HepG2 (cell line): Measurements from ENCODE around the gene INTS4. TPM values are rescaled to one million over a fixed set of nuclear protein-coding genes. Genes with fewer than 3 reads are reported as not detected.

Experiments
- ZNF34 ChIP-seq: sonication (generic); formaldehyde crosslinking; IDR thresholded peaks from 2 replicates; pipeline ENCODE4 v1.4.0; 2020; ENCODE audit warnings: mild to moderate bottlenecking, missing genetic modification reagents, borderline replicate concordance
- ZNF367 ChIP-seq: sonication (generic); formaldehyde crosslinking; IDR thresholded peaks from 2 replicates; pipeline ENCODE4 v1.4.0; 2020; ENCODE audit warnings: missing genetic modification reagents, borderline replicate concordance
- ZNF569 ChIP-seq: sonication (generic); formaldehyde crosslinking; IDR thresholded peaks from 2 replicates; pipeline ENCODE4 v1.5.0; 2020; ENCODE audit warnings: mild to moderate bottlenecking, missing genetic modification reagents, moderate library complexity, borderline replicate concordance
- polyA plus RNA-seq, 8 experiments: library from polyadenylated mRNA; depleted of rRNA in 3 of 8; stranded (reverse) in 7 of 8; unstranded in 1 of 8; fragments of >200 nt; fragmentation: Illumina TruSeq in 4 of 8; extraction: Trizol in 4 of 8; gene quantifications; 2 replicates each; pipeline versions ENCODE4 v1.2.1 to v1.2.3, GENCODE V29; 2011 to 2016; ENCODE audit warnings: low read depth in 4 of 8, missing spikeins in 1 of 8, mixed read lengths in 1 of 8; ENCODE audit not compliant: insufficient read depth in 1 of 8
- total RNA-seq, 5 experiments: library from RNA; depleted of rRNA; stranded (reverse); fragments of >200 nt; fragmentation: Illumina TruSeq; extraction: Trizol; gene quantifications; 2 replicates each; pipeline ENCODE4 v1.2.3, GENCODE V29; 2016; ENCODE audit warnings: low read depth in 1 of 5
- TF ChIP-seq, protein P1 (sequence below): sonication (generic); formaldehyde crosslinking; IDR thresholded peaks from 2 replicates; pipeline ENCODE4 v1.4.0; 2020; ENCODE audit warnings: mild to moderate bottlenecking, missing genetic modification reagents
- TF ChIP-seq, protein P2 (sequence below): fragments of 450-650 bp; IDR thresholded peaks from 2 replicates; pipeline ENCODE4 v1.6.1; 2017; ENCODE audit warnings: mild to moderate bottlenecking
- TF ChIP-seq, protein P3 (sequence below): sonication (generic); formaldehyde crosslinking; IDR thresholded peaks from 2 replicates; pipeline ENCODE4 v1.9.0; 2022; ENCODE audit warnings: missing genetic modification reagents, mild to moderate bottlenecking, borderline replicate concordance

Gene INTS4
- total and polyA plus RNA-seq, 2 of the 13 experiments (the other 11 are each of a cell fraction or from before 2014, with no cell fraction given) = 37.3 to 44.8 TPM

DNA sequence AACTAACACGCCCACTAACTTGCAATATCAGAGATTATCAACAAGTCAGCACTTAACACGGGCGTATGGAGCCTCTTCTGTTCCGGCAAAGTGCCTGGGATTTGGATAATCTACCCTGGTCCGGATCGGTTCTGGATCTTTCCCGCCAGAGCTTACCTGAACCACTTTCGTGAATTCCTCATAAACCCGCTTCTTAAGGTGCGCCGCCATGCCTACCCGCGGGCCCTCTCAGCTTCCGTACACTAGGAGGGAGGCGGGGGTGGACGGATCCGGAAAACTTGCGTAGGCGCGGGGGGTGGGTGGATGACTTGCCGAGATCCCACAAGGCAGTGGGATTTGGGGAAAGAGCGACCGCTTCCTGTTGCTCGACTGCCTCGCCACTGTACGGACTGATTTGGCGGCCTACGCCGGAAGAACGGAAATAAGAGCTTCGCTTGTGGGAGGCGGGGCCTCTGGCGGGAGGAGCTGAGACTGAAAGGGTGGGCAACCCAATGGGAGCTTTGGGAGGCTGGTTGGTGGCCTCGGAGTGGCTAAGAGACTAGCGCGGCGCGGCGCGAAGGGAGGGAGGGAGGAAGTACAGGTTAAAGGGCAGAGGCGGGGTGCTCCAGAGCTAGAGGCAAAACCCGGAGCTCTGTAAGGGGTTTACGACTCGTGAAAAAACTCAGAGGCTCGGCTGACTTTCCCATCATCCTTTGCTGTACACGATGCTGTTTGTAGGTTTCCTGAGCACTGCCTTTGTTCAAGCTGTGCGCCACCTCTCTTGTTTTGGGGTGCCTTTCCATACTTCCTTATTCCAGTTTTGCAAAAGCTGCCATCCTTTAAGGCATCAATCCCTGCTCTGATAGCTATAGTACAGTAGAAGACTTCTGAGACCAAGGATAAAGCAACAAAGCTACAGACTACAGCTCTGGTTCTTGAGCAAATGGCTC, at the start of gene INTS4 (continued):
- TF ChIP-seq, protein P1, sequence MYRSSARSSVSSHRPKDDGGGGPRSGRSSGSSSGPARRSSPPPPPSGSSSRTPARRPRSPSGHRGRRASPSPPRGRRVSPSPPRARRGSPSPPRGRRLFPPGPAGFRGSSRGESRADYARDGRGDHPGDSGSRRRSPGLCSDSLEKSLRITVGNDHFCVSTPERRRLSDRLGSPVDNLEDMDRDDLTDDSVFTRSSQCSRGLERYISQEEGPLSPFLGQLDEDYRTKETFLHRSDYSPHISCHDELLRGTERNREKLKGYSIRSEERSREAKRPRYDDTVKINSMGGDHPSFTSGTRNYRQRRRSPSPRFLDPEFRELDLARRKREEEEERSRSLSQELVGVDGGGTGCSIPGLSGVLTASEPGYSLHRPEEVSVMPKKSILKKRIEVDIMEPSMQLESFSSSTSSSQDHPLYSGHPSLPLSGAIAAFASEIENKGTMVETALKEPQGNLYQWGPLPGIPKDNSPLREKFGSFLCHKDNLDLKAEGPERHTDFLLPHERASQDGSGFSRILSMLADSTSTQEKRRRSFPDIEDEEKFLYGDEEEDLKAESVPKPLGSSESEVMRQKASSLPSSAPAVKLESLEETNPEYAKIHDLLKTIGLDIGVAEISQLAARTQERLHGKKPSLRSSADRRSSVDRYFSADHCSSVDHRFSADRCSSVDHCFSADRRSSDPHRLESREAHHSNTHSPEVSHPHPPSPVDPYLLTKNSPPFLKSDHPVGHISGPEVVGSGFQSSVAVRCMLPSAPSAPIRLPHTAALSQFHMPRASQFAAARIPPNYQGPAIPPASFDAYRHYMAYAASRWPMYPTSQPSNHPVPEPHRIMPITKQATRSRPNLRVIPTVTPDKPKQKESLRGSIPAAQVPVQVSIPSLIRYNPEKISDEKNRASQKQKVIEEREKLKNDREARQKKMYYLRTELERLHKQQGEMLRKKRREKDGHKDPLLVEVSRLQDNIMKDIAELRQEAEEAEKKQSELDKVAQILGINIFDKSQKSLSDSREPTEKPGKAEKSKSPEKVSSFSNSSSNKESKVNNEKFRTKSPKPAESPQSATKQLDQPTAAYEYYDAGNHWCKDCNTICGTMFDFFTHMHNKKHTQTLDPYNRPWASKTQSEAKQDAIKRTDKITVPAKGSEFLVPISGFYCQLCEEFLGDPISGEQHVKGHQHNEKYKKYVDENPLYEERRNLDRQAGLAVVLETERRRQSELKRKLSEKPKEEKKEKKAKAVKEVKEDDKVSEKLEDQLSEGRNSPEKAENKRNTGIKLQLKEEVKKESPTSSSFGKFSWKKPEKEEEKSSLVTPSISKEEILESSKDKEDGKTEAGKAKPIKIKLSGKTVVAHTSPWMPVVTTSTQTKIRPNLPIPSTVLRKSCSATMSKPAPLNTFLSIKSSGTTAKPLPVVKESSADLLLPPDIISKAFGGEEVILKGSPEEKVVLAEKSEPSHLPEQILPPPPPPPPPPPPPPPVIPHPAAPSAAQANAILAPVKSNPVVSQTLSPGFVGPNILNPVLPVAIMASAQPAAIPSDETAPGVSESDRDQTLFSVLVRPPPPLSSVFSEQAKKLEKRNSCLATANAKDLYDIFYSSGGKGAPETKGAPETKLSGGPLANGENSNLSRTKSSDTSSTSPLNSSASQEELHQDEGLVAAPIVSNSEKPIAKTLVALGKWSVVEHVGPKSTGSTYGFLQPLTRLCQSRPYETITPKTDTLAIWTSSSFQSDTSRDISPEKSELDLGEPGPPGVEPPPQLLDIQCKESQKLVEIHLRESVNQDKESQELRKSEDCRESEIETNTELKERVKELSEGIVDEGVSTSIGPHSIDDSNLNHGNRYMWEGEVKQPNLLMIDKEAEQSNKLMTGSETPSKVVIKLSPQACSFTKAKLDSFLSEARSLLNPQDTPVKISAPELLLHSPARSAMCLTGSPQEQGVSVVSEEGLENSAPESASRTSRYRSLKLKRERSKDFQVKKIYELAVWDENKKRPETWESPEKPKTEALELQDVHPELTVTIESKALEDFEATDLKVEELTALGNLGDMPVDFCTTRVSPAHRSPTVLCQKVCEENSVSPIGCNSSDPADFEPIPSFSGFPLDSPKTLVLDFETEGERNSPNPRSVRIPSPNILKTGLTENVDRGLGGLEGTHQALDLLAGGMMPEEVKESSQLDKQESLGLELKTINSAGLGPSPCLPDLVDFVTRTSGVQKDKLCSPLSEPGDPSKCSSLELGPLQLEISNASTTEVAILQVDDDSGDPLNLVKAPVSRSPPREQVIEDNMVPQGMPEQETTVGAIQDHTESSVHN (CRISPR knock-in tag) = no peak
- TF ChIP-seq ZNF34 (CRISPR knock-in tag) (peak; percentile 46; the same call in 1 of the 2 replicates), ZNF367 (no peak), ZNF569 (CRISPR knock-in tag) (peak; percentile 87; the same call in 1 of the 2 replicates)
- TF ChIP-seq, protein P2, sequence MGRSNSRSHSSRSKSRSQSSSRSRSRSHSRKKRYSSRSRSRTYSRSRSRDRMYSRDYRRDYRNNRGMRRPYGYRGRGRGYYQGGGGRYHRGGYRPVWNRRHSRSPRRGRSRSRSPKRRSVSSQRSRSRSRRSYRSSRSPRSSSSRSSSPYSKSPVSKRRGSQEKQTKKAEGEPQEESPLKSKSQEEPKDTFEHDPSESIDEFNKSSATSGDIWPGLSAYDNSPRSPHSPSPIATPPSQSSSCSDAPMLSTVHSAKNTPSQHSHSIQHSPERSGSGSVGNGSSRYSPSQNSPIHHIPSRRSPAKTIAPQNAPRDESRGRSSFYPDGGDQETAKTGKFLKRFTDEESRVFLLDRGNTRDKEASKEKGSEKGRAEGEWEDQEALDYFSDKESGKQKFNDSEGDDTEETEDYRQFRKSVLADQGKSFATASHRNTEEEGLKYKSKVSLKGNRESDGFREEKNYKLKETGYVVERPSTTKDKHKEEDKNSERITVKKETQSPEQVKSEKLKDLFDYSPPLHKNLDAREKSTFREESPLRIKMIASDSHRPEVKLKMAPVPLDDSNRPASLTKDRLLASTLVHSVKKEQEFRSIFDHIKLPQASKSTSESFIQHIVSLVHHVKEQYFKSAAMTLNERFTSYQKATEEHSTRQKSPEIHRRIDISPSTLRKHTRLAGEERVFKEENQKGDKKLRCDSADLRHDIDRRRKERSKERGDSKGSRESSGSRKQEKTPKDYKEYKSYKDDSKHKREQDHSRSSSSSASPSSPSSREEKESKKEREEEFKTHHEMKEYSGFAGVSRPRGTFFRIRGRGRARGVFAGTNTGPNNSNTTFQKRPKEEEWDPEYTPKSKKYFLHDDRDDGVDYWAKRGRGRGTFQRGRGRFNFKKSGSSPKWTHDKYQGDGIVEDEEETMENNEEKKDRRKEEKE = no peak
- TF ChIP-seq, protein P3, sequence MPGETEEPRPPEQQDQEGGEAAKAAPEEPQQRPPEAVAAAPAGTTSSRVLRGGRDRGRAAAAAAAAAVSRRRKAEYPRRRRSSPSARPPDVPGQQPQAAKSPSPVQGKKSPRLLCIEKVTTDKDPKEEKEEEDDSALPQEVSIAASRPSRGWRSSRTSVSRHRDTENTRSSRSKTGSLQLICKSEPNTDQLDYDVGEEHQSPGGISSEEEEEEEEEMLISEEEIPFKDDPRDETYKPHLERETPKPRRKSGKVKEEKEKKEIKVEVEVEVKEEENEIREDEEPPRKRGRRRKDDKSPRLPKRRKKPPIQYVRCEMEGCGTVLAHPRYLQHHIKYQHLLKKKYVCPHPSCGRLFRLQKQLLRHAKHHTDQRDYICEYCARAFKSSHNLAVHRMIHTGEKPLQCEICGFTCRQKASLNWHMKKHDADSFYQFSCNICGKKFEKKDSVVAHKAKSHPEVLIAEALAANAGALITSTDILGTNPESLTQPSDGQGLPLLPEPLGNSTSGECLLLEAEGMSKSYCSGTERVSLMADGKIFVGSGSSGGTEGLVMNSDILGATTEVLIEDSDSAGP (CRISPR knock-in tag) = peak; percentile 82
